ENCODE data around the gene NTN5. TPM values are rescaled to one million over a fixed set of nuclear protein-coding genes. Genes with fewer than 3 reads are reported as not detected.
"Not testable (repeated sequence)": the region's sequence is repeated elsewhere in the genome, so short reads cannot be mapped to it uniquely, and the experiment has no call there.

The NTN5 gene
- total and polyA plus RNA-seq, 8 donors = 0.29 to 1.4 (median 0.95) TPM

GRCh38 chr19:48661711-48662090, 11.1 kb downstream of the NTN5 start:
- H3K27ac ChIP-seq = peak overlapping the region in 1 of 2 donors; percentile 67
- DNase-seq (peak in 1 of 4 donors; percentile 77), ATAC-seq (no peak)
- no peak overlapping the region for H3K4me3 ChIP-seq
- H3K4me1 ChIP-seq = peaks cover 5 to 13% of the 10 kb centered on the region in 2 donors
- no peaks in the 10 kb centered on the region for H3K27me3 ChIP-seq
- TF ChIP-seq CTCF (IDR thresholded peaks at IDR 0.05) = no peak
- H3K36me3 ChIP-seq = no peaks in the 10 kb centered on the region
- no peaks in the 10 kb centered on the region for H3K9me3 ChIP-seq
- intact Hi-C loops (cut with DNase I) = no loop called here

- Histone ChIP-seq H3K4me3 (no peak overlapping the region), H3K27ac (peak overlapping the region; percentile 58 to 67), H3K9me3 (no peaks in the 10 kb centered on the region), H3K4me1 (peaks cover 5 to 13% of the 10 kb centered on the region in 2 donors), H3K36me3 (no peaks in the 10 kb centered on the region), H3K27me3 (no peaks in the 10 kb centered on the region)
- ATAC-seq = peak; percentile 91
- no peak for TF ChIP-seq CTCF (IDR thresholded peaks at IDR 0.05)
- peak; percentile 68 to 88 (median 82) for DNase-seq
- intact Hi-C loops (cut with DNase I) = no loop called here
Observed at GRCh38 chr19:48660852-48661710, 11.7 kb downstream of the NTN5 start.

GRCh38 chr19:48659768-48660167, 13.0 kb downstream of the NTN5 start:
- Histone ChIP-seq H3K4me3 (no peak overlapping the region), H3K4me1 (peaks cover 5 to 13% of the 10 kb centered on the region in 2 donors), H3K27me3 (no peaks in the 10 kb centered on the region), H3K36me3 (no peaks in the 10 kb centered on the region), H3K9me3 (no peaks in the 10 kb centered on the region), H3K27ac (no peak overlapping the region)
- ATAC-seq = peak; percentile 67
- TF ChIP-seq CTCF (IDR thresholded peaks at IDR 0.05) = no peak
- DNase-seq = no peak
- intact Hi-C loops (cut with DNase I) = no loop called here

GRCh38 chr19:48658483-48658882, 14.3 kb downstream of the NTN5 start:
- DNase-seq (no peak), ATAC-seq (no peak)
- Histone ChIP-seq H3K9me3 (no peaks in the 10 kb centered on the region), H3K4me1 (peaks cover 5 to 13% of the 10 kb centered on the region in 2 donors), H3K36me3 (no peaks in the 10 kb centered on the region), H3K27ac (no peak overlapping the region), H3K4me3 (no peak overlapping the region), H3K27me3 (no peaks in the 10 kb centered on the region)
- TF ChIP-seq CTCF (IDR thresholded peaks at IDR 0.05) = no peak
- intact Hi-C loops (cut with DNase I) = no loop called here

- H3K27me3 ChIP-seq; intact Hi-C loops (cut with DNase I); ATAC-seq; DNase-seq; H3K27ac ChIP-seq; H3K36me3 ChIP-seq; H3K9me3 ChIP-seq; H3K4me3 ChIP-seq: not testable (repeated sequence)
- H3K4me1 ChIP-seq = peaks cover 5 to 13% of the 10 kb centered on the region in 2 donors
Observed at GRCh38 chr19:48657828-48658227, 15.0 kb downstream of the NTN5 start.
